Fibroblast of skin of right biceps (primary cell): ENCODE measurements around the gene RNH1.

Source experiments
- DNase-seq: peaks from one replicate; pipeline ENCODE4 v3.0.0-alpha.2; 2013

RNH1 gene

DNA sequence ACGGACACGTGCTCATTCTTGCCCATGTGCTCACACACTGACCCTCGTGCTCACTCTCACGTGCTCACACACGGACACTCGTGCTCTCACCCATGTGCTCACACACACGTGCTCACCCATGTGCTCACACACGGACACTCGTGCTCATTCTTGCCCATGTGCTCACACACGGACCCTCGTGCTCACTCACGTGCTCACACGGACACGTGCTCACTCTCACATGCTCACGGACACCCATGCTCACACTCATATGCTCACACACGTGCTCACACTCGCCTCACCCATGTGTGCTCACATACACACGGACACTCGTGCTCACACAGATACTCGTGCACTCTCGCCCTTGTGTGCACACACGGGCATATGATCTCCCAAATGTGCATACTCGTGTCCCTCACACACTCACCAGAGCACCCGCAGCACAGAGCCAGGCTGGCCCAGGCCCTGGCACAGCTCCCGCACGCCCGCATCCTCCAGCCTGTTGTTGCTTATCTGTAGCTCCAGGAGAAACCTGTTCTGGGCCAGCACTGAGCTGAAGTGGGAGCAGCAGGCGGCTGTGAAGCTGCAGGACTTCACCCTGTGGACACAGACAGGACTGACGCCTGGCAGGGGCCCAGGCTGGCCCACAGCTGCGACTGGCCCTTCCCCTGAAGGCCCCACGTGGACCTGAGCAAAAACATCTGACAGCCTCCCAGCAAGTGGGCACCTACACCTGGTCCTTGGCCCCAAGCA, 9.3 kb downstream of the RNH1 start:
- DNase-seq = no peak

DNA sequence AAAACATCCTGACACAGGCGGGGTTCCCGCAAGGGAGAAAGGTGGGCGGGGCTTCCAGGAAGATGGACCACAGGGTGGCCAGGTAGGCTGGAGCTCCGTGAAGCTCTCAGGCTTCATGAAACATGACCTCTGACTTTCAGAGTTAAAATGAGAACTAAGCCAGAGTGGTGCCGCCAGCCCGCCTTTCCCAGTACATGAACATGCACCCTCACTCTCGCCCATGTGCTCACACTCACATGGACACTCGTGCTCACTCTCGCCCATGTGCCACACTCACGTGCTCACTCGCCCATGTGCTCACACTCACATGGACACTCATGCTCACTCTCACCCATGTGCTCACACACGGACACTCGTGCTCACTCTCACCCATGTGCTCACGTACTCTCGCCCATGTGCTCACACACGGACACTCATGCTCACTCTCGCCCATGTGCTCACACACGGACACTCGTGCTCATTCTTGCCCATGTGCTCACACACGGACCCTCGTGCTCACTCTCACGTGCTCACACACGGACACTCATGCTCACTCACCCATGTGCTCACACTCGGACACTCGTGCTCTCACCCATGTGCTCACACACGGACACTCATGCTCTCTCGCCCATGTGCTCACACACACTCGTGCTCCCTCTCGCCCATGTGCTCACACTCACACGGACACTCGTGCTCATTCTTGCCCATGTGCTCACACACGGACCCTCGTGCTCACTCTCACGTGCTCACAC, 10.0 kb downstream of the RNH1 start:
- DNase-seq = no peak

DNA sequence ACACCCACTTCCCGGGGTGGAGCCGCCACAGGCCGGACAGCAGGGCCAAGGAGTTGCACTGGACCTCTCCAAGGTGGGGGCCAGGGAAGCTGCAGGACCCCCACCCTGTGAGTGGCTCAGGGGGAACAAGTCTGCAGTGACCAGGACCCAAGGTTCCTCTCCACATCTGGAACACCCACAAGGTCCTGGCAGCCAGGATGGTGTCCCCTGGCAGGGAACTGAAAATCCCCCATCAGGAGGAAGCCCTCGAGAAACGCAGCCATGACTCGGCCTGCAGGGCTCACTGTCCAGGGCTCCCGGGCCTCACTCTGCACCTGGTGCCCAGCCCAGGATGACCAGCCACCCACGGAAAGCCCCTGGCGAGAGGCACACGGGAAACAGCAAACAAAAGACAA, 11.5 kb downstream of the RNH1 start:
- no peak for DNase-seq

DNA sequence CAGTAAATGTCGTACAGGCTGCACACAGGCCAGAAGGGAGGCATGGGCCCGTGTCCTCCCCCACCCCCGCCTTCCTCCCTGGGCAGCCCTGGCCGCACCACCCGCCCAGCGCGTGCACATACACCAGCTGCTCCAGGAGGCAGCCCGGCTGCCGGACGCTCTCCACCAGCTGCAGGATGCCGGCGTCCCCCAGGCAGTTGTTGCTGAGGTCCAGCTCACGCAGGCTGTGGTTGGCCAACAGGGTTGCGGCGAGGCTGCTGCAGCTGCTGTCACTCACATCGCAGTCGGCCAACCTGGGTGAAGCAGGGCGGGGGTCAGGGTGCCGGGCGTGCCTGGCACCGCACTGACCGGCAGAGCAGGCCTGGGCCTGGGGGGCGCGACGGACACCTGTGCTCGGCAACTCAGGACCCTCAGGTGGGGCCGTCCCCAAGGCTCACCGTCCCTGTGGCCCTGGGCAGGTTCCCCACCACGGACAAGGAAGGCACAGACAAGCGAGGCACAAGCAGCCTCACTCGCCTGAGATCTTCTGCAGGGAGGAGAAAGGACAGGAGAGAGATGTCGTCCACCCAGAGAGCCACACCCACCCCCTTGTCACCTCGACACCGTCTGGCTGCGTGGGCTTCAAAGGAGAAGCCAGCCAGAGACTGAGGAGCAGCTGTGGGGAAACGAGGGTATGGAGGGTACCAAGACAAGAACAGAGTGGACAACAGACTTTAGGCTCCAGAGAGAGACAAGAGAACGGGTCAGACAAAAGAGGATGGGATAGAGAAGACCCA, 12.1 kb downstream of the RNH1 start:
- no peak for DNase-seq

DNA sequence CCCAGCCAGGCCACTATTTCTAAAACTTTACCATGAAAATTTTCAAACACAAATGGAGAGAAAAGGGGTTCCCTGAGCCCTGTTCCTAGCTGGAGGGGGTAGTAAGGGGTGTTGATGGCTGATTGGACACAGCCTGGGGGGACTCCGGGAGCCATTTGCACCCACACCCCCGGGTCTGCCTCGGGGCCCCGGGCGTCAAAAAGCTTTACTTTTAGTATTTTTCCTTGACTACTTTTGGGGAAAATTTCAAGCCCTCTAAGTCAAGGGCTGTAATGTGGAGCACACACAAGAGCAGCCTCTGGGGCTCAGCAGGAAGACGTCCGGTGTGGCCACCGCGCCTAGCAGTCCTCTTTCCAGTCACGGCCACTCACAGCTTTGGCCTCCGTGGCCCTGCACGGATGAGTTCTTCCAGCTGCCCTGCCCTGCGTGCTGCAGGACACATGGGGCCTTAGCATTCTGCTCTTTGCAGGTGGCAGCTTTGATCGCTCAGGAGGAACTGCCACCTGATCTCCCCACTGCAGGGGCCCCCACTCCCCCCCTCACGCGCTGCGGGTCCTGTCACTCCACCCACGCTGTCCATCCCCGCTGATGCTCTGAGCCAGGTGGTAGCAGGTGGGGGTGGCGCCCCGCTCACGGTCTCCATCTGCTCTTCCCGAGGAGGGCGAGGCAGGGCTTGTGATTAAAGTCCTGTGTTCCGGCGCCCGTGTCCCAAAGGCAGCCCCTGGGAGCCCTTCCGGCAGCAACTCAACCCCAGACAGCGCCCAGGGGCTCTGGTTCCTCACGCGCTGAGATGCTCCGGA, 14.4 kb downstream of the RNH1 start:
- DNase-seq = no peak

DNA sequence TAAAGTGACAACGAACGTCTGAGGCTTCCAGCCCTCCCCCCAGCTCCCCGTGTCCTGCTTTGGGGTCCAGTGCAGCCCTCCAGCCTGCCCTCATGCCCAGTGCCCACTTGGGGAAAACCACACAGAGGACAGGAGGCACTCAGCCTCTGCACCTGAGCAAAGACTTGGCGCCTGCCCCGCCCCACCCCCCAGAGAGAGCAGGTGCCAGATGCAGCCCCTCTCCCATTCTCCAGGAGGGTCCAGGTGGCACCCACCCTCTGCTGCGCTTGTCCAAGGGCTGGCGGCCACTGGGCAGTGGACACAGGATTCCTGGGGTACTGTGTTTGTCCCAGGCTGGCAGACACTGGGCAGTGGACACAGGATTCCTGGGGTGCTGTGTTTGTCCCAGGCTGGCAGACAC, 15.7 kb downstream of the RNH1 start:
- no peak for DNase-seq

DNA sequence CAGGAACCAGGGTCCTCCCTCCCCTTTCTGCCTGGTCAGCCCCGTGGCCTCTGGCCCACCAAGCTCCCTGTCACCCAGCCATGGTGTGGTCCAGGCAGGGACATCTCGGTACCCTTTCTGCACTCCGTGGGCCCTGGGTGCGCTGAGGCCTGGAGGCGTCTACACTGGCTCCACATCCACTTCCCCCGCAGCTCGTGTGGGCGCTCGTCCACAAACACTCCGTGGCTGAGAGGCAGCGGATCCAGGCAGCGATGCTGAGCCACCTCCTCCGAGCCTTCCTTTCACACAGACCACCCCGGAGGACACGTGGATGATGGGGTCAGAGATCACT, 16.1 kb downstream of the RNH1 start:
- DNase-seq = no peak

DNA sequence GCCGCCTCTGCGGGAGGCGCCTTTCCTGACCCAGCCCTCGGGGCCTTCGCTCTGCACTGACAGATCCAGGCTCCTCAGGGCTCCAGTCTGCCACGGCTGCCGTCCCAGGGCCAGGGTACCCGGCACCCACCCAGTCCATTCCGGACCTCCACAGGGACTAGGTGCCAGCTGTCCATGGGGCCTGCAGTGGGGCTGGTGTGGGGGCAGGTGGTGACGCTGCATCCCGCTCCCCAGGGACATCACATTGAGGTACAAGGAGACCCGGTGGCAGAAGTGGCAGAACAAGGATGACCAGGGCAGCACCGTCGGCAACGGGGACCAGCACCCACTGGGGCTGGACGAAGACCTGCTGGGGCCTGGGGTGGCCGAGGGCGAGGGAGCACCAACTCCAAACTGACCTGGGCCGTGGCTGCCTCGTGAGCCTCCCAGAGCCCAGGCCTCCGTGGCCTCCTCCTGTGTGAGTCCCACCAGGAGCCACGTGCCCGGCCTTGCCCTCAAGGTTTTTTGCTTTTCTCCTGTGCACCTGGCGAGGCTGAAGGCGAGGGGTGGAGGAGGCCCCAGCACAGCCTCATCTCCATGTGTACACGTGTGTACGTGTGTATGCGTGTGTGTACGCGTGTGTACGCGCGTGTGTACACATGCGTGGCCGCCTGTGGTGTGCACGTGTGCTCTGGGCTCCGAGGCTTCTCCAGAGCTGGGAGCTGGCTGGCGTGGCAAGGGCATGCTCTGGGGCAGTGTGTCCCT, 16.7 kb downstream of the RNH1 start:
- no peak for DNase-seq

DNA sequence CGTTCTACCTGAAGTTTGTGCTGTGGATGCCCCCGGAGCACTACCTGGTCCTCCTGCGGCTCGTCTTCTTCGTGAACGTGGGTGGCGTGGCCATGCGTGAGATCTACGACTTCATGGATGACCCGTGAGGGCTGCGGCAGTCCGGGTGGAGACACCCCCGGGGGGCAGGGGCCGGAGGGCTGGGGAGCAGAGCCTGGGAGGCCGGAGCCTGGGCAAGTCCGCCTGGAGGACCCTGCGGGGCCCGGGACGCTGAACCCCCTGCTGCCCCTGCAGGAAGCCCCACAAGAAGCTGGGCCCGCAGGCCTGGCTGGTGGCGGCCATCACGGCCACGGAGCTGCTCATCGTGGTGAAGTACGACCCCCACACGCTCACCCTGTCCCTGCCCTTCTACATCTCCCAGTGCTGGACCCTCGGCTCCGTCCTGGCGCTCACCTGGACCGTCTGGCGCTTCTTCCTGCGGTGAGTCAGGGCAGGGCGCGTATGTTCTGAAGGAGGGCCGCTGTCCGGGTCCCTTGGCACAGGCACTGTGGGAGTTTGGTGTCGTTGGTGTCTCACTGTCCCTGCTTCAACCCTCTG, 17.3 kb downstream of the RNH1 start:
- DNase-seq = no peak

DNA sequence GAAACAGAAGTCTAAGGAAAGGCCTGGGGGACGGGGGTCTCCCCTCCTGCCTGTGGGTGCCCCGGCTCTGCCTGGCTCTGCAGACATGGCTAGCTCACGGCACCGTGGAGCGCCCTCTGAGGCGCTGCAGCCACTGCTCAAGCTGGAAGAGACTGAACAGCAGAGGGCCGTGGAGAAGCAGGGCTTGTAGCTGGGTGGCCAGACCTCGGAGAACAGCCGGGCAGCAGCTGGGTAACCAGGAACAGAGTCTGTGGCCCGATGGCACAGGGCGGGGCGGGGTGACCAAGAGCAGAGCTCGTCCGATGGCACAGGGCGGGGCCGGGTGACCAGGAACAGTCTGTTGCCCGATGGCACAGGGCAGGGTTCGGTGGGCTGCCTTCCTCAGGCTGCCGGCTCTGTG, 18.1 kb downstream of the RNH1 start:
- DNase-seq = no peak

DNA sequence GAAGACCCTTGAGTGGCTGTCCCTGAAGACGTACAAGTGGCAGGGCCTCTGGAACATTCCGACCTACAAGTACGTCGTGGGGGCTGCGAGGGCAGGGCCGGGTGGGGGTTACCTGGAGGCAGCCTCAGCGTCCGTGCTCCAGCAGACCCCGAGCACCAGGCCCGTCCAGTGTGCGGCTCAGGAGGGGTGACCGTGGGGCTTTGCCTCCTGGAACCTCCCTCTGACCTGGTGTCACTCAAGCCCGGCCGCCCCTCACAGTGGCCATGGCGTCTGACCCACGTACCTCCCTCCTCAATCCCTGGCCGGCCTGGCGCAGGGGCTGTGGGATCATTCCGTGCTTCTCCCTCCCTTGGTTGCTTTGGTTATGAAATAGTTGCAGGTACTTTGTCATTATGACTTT, 18.5 kb downstream of the RNH1 start:
- DNase-seq = no peak

DNA sequence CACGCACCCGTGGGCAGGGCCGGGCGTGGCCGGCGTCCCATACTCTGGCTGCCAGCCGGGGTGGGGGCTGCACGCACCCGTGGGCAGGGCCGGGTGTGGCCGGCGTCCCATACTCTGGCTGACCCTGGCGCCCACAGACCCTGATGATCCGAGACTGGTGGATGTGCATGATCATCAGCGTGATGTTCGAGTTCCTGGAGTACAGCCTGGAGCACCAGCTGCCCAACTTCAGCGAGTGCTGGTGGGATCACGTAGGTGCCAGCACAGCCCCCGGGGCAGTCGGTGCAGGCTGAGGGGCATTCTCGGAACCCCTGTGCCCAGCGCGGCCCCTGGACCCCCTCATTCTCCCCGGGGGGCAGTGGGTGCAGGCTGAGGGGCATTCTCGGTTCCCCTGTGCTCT, 19.0 kb downstream of the RNH1 start:
- no peak for DNase-seq

DNA sequence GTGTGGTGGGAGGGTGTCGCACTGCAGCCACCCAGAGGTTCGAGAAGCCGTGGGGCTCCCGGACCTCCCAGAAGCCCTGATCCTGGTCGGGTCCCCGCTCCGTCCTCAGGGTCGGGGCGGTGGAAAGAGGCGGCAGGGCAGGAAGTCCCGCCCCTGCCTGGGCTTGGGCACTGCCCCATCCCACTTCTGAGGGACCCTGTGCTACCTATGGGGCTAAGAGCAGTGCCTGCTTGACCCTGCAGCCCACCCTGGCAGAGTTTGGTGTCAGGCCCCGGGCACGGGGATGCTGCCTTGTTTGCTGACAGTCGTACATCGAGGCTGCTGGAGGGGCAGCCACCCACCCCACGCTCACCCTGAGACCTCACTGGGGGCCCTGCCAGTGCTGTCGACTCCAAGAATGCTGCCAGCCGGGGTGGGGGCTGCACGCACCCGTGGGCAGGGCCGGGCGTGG, 19.4 kb downstream of the RNH1 start:
- no peak for DNase-seq

DNA sequence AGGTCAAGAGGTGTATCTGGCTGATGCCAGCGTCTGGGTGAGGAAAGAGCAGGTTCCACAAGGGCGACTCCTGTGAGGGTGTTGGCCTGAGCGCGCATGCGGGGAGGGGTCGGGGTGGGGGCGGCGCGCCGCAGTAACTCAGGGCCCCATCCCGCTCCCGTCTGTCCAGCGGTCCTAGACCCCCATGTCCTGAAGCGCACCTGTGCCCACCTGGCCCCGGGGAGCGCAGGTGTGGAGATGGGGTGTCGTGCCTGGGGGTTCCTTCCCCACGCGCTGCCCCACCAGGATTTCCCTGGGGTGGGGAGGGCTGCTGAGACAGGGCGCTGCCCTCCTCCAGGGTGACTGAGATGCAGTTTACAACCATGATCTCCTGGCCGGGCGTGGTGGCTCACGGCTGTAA, 20.9 kb downstream of the RNH1 start:
- DNase-seq = no peak

DNA sequence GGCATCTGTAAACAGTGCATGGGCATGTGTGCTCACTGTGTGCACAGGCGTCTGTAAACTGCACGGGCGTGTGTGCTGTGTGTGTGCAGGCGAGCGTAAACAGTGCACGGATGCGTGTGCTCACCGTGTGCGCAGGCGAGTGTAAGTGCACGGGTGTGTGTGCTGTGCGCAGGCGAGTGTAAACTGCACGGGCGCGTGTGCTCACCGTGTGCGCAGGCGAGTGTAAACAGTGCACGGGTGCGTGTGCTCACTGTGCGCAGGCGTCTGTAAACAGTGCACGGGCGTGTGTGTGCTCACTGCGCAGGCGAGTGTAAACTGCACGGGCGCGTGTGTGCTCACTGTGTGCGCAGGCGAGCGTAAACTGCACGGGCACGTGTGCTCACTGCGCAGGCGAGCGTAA, 22.4 kb downstream of the RNH1 start:
- no peak for DNase-seq

DNA sequence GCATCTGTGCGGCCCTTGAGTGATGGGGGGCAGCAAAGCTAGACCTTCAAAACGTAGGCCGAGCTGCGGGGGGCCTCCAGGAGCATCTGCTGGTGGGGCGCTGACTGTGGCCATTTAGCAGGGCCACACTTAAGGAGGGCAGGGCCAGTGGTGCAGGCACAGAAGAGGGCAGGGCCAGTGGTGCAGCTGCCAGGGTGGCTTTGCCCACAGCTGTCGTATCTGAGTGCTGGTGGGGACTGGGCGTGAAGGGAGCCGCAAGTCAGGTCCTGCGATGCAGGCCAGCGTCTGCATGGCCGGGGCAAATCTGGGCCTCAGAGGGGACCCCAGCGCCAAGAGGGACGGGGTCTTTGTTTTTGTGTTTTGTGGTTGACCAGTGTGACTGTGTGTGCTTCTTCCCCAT, 27.7 kb downstream of the RNH1 start:
- no peak for DNase-seq

DNA sequence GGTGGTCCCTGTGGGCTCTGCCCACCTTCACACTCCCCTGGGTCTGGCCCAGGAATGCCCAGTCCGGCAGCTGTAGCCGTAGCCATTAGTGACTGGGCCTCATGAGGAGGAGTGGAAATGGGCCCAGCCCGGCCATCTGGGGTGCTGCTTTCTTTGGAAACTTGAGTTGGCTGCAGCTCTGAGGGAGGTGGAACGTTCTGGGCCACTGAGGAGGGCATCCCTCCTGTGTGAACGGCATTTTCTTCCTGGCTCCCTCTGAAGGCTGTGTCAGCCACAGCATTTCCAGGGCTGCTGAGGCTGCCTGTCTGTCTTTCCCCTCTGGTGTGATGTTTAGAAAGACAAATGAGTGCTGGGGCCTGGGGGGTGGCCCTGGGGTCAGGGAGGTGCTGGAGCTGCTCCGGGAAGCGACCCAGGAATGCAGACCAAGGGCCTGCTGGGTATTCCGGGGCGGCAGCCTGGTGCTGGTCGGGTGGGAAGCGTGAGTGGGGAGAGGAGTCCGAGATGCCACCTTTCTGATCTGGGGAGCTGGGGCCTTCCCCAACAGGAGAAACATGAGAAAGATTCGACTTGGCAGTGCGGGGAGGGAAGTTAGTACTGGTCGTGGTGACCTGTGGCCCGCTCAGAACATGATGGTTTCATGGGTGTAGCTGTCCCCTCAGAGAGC, 29.9 kb downstream of the RNH1 start:
- DNase-seq = no peak

DNA sequence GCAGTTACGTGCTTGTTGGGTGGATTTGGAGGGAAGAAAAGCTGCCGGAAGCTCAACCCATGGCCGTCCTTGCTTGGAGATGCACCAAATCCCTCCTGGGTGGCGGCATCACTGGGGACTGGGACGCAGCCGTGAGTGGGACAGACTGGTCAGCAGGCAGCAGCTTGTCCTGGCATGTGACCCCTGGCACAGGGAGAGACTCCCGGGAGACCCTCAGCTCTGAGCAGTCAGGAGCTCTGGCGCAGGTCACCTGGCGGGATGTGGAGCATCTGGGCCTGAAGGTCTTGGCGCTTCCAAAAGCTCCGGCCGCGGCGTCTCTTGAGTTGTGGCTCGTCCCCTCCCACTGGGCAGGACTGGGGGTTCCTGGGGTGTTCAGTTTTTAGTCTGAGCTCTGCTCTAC, 30.6 kb downstream of the RNH1 start:
- no peak for DNase-seq

DNA sequence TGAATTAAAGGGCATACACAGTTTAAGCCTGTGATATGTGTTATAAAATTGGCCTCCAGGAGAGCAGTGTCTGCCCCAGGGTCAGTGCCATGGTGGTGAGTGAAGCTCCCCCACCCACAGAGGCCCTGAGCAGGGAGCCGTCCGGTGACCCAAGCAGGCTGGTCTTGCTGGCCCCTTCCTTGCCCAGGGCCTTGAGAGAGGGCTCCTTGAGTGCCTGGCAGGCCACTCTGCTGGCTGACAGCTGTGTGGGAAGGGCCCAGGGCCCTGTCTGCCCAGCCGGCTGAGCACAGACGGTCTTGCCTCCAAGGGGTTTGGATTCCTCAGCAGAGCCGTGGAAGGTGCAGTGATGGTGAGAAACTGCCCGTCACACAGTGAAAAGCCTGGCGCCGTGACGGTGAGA, 31.1 kb downstream of the RNH1 start:
- no peak for DNase-seq

DNA sequence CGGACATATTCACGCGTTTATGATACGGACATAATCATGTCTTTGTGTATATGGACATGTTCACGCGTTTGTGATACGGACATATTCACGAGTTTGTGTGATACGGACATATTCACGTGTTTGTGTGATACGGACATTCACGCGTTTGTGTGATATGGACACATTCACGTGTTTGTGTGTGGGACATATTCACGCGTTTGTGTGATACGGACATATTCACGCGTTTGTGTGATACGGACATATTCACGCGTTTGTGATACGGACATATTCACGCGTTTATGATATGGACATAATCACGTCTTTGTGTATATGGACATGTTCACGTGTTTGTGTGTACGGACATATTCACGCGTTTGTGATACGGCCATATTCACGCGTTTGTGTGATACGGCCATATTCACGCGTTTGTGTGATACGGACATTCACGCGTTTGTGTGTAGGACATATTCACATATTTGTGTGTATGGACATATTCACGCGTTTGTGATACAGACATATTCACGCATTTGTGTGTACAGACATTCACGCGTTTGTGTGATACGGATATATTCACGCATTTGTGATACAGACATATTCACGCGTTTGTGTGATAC, 32.0 kb downstream of the RNH1 start:
- DNase-seq = no peak
